DOHH2 (cell line): ENCODE results near the gene LINGO3.

ENCODE experiments used
- CTCF ChIP-seq: fragments of 200-600 bp; sonication (generic); IDR thresholded peaks from one replicate; pipeline ENCODE4 v1.5.1; 2014; ENCODE audit warnings: antibody characterized with exemption, mild to moderate bottlenecking, low read depth, low read length; ENCODE audit not compliant: poor library complexity, severe bottlenecking
- EZH2phosphoT487 ChIP-seq: fragments of 200-600 bp; sonication (generic); IDR thresholded peaks from 2 replicates; pipeline ENCODE4 v1.6.1; 2017; ENCODE audit warnings: borderline replicate concordance, mild to moderate bottlenecking, antibody characterized with exemption, low read length, moderate library complexity, mixed read lengths

DNA sequence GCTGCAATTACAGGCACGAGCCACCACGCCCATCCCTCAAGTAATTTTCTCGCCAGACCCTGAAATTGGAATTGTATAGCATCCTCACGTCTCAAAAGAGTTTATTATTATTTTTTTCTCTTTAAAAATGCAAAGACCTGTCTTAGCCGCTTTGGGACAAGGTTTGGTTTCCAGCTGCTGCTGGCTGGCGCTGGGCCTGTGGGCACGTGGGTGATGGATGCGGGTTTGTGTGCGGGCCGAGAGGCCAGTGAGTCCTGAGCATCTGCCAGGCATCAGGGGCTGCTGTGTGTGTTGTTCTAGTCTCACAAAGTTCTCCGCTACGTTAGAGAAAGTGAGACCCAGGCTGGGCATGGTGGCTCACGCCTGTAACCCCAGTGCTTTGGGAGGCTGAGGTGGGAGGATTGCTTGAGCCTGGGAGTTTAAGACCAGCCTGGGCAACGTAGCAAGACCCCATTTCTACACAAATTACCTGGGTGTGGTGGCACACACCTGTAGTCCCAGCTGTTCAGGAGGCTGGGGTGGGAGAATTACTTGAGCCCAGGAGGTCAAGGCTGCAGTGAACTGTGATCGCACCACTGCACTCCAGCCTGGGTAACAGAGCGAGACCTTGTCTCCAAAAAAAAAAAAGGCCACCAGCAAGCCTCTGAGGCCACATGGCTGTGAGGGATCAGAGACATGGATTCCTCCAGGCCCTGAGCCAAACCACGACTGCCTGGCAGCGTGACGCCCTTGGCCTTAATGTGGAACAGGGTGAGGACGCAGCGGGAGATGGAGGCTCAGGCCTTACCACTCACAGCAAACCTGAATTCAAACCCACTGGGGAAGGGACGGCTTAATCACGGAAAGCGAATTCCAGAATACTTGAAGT, 47.4 kb upstream of the LINGO3 start:
- no peak for TF ChIP-seq CTCF
- TF ChIP-seq EZH2phosphoT487: no peak
